Activated T-cell treated with anti-CD3 and anti-CD28 coated beads for 4 hours (primary cell): ENCODE results near the gene INVS.
"Not testable (repeated sequence)": the region's sequence is repeated elsewhere in the genome, so short reads cannot be mapped to it uniquely, and the experiment has no call there.

Source experiments
- DNase-seq: peaks from one replicate; pipeline ENCODE4 v3.0.0-alpha.2; 2020

INVS gene

DNA sequence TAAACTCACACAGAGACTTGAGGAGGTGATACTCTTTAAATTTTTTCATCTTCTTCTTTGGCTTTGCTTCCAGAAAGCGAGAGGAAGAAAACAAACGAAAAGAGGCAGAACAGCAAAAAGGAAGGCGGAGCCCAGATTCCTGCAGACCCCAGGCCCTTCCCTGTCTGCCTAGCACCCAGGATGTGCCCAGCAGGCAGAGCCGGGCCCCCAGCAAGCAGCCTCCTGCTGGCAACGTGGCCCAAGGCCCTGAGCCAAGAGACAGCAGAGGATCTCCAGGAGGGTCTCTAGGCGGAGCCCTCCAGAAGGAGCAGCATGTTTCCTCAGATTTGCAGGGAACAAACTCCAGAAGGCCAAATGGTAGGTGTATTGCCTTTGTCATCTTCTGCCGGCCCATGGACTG is 185.2 kb downstream of the INVS start:
- no peak for DNase-seq

DNA sequence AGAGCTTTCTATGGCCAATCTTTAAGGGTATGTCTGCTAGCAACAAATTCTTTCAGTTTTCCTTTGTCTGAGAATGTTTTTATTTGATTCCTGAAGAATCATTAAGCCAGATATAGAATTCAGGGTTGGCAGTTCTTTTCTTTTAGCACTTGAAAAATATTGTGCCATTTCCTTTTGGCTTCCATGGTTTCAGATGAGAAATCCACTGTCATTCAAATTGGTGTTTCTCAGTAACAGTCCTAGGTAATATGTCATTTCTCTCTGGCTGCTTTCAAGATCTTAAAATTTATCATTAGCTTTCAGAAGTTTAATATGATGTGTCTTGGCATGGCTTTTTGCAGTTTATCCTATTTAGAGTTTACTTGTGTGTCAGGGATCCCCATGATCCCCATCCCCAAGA is 186.0 kb downstream of the INVS start:
- no peak for DNase-seq

DNA sequence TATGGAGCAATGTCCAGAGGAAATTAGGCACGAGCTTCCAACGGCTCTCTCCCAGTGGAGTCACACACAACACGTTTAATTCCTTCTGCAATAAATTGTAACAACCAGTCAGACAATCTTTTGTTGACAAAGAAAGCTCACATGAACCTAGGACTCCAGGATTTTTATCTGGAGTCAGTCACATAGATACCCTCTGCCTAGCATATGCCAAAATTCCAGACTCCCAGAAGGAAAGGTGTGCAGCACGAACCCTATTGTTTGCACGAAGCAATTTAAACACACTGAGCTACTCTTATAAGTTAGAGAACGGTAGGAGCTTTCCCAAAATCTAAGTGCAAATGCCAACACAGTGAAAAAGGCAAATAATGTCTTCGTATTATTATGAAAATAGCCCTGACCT is 186.6 kb downstream of the INVS start:
- DNase-seq: no peak

DNA sequence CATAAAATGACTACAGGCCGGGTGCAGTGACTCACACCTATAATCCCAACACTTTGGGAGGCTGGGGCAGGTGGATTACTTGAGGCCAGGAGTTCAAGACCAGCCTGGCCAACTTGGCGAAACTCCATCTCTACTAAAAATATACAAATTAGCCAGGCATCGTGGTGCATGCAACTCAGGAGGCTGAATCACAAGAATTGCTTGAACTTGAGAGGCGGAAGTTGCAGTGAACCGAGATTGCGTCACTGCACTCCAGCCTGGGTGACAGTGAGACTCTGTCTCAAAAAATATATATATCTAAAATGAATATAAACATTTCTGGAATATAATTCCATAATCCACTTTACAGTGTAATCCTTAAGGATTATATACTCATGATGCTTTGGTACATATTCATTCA is 187.2 kb downstream of the INVS start:
- DNase-seq: no peak

DNA sequence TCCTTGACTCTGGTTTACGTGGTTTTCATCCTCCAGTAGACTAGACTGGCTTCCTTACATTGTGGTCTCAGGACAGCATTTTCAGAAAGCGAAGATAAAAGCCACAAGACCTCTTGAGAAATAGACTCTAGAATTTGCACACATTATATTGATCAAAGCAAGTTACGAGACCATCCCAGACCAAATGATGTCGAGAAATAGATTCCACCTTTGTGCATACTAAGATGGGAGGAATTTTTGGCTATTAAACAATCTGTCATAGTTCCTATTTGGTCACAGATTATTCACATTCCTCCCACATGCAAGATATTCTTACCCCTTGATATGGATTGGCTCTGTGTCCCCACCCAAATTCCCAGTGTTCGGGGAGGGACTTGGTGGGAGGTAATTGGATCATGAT is 188.1 kb downstream of the INVS start:
- DNase-seq: no peak

DNA sequence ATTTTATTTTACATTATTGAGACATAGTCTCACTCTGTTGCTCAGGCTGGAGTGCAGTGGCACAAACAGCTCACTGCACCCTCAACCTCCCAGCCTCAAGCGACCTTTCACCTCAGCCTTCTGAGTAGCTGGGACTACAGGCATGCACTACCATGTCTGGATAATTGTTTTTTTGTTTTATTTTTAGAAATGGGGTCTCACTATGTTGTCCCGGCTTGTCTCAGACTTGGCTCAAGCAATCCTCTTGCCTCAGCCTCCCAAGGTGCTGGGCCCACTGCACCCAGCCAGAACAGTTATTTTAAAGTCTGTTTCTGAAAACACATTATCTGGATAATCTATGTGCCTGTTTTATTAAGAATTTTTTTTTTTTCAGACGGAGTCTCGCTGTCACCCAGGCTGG is 191.7 kb downstream of the INVS start:
- no peak for DNase-seq

DNA sequence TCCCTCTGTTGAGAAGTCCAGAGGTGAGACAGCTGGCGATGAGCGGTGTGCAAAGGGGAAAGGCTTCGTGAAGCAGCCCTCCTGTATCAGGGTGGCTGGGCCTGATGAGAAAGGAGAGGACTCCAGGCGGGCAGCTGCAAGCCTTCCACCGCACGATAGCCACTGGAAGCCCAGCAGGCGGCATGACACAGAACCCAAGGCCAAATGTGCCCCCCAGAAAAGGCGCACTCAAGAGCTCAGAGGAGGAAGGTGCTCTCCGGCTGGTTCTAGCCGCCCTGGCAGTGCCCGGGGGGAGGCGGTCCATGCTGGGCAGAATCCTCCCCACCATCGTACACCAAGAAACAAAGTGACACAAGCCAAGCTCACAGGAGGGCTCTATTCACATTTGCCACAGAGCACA is 193.4 kb downstream of the INVS start:
- no peak for DNase-seq

DNA sequence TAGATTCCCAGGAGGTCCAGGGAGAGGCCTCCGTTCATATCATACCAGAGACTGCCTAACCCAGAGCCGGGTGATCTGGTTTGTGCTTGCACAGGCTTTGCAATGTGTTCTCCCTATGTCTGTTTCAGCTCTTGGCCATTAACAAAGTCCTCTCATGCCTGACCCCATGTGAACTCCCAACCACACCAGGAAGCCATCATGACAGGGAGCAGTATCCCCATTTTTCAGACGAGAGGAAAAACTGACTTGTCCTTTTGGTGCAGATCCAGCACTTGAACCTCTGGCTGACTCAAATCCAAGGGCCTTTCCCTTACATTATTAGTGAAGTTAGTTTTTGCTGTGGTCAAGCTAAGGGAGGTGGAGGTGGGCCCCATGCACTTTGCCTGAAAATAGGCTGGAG is 195.3 kb downstream of the INVS start:
- no peak for DNase-seq

DNA sequence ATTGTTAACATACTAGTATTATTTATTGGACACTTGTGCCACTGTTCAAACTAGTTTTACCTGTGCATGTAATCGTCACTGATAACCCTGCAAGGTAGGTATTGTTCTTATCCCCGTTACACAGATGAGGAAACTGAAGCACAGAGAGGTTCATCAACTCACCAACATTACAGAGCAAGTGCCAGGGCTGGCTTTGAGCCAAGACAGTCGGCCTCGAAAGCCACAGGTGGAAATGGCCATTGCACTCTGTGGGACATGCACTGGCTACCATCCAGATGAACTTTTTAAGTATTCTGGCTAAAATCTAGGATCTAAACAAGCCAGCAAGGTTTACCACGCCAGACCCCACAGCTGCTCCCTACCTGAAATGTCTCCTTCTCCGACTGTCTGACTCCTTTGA is 195.8 kb downstream of the INVS start:
- no peak for DNase-seq

DNA sequence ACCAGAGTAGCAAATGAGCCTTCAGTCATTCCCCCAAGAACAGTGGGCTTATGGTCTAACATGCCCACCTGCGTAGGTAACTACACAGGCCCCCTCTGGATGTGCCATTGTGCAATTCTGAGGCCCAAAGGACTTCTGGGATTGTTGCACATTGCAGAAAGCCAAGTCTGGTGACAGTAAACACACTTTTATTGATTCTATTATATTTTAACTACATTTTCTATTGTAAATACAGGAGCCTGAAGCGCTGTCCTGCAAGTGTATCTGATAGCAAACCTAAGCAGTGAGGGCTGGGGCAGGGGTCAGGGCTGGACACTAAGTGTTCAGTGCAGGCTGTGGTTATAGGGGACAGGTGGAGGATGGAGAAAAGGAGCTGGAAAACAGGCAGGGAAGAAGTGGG is 196.2 kb downstream of the INVS start:
- DNase-seq: no peak

DNA sequence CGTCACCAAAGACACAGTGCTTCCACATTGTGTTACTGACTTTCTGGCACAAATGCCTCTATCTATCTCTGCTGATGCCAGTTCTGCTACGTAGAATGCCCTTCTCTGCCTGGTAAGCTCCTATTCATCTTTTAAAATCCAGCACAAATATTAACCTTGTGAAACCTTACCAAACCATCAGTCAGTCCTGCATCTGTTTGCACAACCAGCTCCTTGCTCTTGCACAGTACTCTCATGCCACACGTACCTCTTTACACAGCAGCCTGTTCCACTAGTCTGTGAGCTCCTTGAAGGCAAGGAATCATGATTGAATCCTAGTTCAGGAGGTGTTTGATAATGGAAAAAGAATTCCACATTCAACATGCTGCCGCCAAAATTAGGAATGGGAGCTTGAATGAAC is 197.4 kb downstream of the INVS start:
- DNase-seq: no peak

DNA sequence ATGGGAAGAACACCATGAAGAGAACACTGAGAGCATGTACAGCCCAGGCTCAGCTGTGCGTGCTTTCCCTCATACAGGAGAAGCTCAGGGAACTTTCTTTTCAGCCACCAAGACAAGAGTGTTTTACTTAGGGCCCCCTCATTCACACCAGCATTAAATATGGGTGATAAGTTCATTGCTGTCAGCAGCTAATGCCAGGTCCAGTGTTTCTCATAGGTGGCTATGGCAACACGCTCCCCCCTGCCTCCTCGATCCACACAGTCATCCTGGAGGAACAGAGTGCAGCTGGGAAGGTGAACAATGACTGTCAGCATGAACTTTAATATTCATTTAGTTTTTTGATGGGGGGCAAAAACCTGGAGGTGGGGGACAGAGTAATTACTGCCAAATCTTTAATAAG is 199.3 kb downstream of the INVS start:
- no peak for DNase-seq

DNA sequence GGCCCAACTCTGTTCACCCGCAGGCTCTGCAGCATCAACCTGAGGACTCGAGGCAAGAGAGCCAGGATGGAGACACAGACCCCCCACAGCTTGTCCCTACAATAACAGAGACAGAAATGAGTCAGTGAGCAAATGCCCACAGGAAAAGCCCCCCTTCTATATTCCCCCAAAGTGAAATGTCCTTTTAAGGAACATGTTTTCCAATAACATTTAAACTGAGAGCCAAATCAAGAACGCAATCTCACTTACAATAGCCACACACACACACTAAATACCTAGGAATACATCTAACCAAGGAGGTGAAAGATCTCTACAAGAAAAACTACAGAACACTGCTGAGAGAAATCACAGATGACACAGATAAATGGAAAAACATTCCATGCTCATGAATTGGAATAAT is 204.7 kb downstream of the INVS start:
- DNase-seq: no peak

DNA sequence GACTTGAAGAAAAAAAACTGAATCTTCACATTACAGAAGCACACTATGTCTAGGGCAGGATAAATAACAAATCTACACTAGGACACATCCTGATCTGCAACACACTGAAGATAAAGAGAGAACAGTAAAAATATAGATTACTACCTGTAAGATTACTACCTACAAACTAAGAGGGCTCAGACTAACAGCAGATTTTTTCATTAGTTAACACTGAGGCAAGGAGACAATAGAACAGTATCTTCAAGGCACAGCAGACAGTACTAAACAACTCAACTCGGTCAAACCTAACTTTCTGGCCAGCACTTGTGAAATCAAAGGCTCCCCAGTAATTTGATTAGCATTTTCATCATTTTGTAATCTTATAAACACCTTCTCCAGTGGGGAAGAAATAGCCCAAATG is 207.2 kb downstream of the INVS start:
- no peak for DNase-seq

DNA sequence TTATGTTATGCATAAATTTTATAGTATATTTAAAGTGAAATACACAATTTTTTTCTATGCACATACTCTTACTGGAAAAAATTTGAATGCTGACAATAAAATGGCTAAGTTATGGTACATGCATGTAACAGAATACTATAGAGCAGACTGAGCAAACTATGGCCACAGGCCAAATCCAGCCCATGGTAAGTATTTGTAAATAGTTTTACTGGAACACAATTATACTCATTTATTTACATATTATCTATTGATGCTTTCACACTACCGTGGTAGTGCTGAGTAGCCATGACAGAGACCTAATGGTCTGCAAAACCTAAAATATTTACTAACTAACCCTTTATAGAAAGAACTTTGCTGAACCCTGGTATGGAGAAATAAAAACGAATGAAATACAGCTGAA is 208.0 kb downstream of the INVS start:
- no peak for DNase-seq

DNA sequence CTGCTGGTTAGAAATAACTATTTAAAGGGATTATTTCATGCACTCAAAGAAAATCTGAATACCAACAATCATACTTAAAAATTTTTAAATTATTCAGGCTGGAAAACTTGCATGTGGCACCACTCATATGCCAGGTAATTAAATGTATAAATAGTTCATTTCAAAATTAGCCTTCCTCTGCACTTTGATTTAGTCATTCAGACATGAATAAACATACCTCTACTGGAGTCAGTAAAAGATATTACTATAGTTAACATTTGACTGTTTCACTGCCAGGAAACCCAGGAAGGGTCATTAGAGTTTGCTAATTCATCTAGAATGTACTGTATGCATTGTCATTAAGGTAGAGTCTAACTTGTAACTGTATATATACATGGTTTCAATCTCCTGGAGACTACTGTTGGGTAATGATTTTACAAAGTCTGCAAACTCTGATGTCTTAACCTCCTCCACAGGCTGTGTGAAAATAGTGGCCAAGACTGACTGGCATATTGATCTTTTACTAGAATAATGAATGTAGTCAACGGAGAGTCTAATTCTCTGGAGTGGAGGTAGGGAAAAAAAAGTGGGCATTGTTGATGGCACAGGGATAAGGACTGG is 210.0 kb downstream of the INVS start:
- DNase-seq: no peak

DNA sequence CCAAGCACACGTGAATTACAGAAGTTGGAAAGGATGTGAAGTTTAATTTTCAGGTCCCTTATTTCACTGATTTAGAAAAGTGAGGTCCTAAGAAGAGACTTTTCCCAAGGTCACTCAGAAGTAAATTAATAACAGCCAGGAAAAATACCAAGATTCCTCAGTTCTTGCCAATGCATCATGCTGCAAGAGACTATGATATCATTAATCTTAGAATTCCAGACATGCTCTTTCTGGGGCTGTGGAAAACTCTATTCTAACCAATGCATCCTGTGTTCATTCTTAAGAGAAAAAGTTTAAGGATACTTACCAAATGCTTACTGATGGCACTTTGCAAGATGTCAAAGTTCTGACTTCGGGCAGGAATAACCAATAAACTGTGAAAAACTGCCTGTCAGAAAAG is 210.9 kb downstream of the INVS start:
- no peak for DNase-seq

DNA sequence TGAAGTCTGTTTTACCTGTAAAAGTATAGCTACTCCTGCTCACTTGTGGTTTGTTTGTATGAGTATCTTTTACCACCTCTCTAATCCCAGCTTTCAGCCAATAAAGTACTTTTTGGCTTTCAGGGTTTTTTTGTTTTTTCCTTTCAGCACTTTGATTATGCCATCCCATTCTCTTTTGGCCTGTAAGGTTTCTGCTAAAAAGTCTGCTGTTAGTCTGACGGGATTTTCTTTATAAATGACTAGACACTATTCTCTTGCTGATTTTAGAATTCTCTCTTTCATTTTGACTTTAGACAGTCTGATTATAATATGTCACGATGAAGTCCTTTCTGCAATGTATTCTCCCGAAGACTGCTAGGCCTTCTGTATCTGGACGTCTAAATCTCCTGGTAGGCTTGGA is 216.5 kb downstream of the INVS start:
- no peak for DNase-seq

DNA sequence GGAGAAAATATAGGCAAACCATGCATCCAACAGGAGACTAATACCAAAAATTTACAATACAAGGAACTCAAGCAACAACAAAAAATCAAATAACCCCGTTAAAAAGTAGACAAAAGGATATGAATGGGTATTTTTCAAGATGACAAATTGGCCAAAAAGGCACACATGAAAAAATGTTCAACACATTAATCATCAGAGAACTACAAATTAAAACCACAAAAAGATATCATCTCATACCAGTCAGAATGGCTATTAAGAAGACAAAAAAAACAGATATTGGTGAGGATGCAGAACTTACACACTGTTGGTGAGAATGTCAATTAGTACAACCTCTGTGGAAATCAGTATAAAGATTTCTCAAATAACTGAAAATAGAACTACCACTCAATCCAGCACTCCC is 218.7 kb downstream of the INVS start:
- no peak for DNase-seq

DNA sequence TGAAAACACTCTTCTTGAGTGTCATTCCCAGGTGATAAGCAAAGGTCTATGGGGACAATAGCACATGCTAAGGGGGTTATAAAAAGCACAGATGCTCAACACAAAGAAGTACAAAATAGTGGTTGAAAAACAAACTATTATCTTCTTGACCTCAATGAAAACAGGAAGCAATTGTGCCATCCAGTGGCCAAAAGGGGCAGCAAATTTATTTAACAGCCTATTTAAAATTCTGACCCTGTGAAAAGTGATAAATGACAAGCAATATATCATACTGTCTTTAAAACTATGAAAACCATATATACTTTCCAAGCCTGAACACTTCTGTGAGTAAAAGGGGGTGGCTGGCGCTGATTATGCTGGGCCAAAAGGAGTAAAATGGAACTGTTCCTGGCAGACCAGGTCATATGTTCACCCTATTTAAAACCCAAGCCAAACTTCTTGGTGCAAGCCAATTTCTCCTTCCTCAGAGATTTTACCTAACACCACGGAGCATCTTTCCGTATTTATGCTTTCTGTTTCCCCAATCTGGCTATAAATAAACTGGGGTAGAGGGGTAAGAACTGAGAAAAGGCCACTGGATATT is 224.0 kb downstream of the INVS start:
- DNase-seq: peak; percentile 5

DNA sequence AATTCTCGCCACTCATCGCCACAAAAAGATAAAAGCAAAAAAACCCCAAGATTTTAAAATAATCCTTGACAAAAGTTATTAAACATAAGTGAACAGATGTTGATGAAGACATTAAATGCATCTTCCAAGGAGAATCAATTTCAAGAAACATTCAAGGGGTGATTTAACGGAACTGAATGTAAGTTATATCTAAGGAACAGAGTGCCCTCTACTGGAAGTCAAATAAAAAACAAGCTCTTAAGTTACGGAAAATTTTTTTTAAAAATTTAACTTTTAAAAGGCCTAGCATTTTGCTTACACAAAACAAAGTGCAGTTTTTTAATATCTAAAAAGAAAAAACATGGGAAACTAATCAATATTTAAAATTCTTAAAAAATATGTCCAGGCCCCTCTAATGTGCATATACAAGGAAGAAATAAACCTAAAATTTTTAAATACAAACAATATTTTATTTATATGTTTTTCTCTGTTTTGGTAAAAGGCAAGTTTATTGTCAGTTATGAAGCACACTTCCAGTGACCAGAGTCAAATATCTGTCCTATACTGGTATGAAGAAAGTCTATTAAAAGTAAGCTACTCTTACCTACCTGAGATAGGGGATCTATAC is 225.7 kb downstream of the INVS start:
- DNase-seq: no peak

DNA sequence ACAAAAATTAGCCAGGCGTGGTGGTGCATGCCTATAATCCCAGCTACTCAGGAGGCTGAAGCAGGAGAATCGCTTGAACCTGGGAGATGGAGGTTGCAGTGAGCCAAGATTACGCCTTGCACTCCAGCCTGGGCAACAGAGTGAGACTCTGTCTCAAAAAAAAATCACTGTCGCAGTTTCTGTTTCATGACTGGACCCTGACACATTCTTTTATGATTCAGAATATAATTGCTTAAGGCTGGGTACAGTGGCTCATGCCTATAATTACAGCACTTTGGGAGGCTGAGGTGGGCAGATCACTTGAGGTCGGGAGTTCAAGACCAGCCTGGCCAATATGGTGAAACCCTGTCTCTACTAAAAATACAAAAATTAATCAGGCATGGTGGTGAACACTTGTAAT is 239.7 kb downstream of the INVS start:
- DNase-seq: not testable (repeated sequence)

DNA sequence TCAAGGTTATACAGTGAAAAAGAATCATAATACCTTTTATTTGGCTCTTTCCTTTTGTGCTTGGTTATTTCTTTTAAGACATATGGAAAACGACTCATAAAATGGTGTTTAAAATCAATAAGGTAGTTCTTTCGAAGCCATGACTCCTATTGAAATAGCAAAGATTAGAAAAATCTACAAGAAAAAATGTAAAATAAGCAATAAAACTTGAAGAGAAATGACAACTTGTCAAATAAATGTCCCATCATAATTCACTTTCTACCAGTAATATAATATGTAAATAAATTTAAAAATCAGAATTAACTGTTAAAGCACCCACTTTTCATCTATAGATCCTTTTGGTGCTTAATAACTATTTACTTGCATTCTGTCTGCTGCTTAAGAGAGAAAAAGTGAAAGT is 241.2 kb downstream of the INVS start:
- DNase-seq: no peak

DNA sequence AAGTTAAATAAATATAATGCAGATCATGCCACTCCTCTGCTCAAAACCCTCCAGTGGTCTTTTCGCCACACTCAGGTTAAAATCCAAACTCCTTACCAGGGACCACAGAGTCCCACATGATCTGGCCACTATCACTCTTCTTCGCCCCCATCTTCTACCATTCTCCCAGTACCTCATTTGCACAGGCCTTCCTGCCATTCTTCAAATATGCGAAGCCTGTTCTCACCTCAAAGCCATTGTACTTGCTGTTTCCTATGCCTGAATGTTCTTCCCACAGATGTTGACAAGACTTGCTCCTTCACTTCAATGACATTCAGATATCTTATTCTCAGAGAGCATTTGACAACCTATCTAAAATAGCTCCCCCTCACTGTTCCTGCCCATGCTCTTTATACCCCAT is 242.8 kb downstream of the INVS start:
- DNase-seq: no peak

DNA sequence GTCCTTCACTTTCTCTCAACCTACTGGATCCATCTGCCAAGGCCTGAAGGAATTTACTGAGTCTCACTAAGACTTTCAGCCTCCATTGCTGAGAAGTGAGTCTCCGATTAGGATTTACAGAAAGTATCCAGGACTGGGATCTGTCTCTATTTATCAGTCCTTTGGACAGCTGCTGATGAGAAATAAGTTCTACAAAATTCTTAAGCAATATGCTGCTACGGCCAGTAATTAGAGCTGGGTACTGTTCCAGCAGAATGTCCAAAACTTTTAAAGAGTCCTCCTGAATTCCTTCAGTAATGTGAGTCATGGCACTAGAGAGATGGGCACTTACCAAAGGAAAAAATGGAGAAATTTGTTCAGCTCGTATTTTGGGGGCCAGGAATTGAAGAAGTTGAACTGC is 247.8 kb downstream of the INVS start:
- no peak for DNase-seq
